ENCODE data around the gene ITIH1. TPM values are rescaled to one million over a fixed set of nuclear protein-coding genes. Genes with fewer than 3 reads are reported as not detected.

ITIH1 gene
- polyA plus RNA-seq, 1 experiment = not detected

- Histone ChIP-seq H3K27me3 (ENCODE audit: control insufficient read depth, insufficient read depth, low read length) (no peaks in the 10 kb centered on the region), H3K4me3 (ENCODE audit: low read depth, low read length) (no peak overlapping the region), H3K36me3 (ENCODE audit: control insufficient read depth, insufficient read depth, low read length) (peaks cover 9% of the 10 kb centered on the region)
- TF ChIP-seq CTCF (IDR thresholded peaks at IDR 0.05; ENCODE audit: insufficient read depth, low read depth, low read length) = no peak
- ChIA-PET POLR2A (no interaction called here), CTCF (no interaction called here)
- DNase-seq (ENCODE audit: low read depth) = no peak
These were observed 37.7 kb upstream of the ITIH1 start for GRCh38 chr3:52739730-52740129.

GRCh38 chr3:52742418-52743041, 34.9 kb upstream of the ITIH1 start:
- H3K36me3 ChIP-seq (ENCODE audit: control insufficient read depth, insufficient read depth, low read length) = peaks cover 8% of the 10 kb centered on the region
- ChIA-PET CTCF (interaction anchor here (0.7 to 2.3 kb wide), 11 partner anchors 10 to 329 kb away, joined by 3 to 7 read pairs (median 4); partner anchors contain the start of gene NEK4), POLR2A (no interaction called here)
- no peak overlapping the region for H3K4me3 ChIP-seq (ENCODE audit: low read depth, low read length)
- H3K27me3 ChIP-seq (ENCODE audit: control insufficient read depth, insufficient read depth, low read length) = no peaks in the 10 kb centered on the region
- peak; percentile 65 for TF ChIP-seq CTCF (IDR thresholded peaks at IDR 0.05; ENCODE audit: insufficient read depth, low read depth, low read length)
- no peak for DNase-seq (ENCODE audit: low read depth)

- CTCF ChIA-PET = interaction anchor here (0.9 to 2.3 kb wide), 5 partner anchors 23 to 371 kb away, joined by 3 to 7 read pairs (median 3); no protein-coding TSS in a partner anchor
- H3K36me3 ChIP-seq (ENCODE audit: control insufficient read depth, insufficient read depth, low read length) = peaks cover 6% of the 10 kb centered on the region
- TF ChIP-seq CTCF (IDR thresholded peaks at IDR 0.05; ENCODE audit: insufficient read depth, low read depth, low read length) = no peak
- no peak for DNase-seq (ENCODE audit: low read depth)
- H3K27me3 ChIP-seq (ENCODE audit: control insufficient read depth, insufficient read depth, low read length) = no peaks in the 10 kb centered on the region
- H3K4me3 ChIP-seq (ENCODE audit: low read depth, low read length) = no peak overlapping the region
- POLR2A ChIA-PET = no interaction called here
These were observed 34.2 kb upstream of the ITIH1 start for GRCh38 chr3:52743152-52743551.

GRCh38 chr3:52743721-52744120, 33.7 kb upstream of the ITIH1 start:
- H3K27me3 ChIP-seq (ENCODE audit: control insufficient read depth, insufficient read depth, low read length) = no peaks in the 10 kb centered on the region
- ChIA-PET POLR2A (no interaction called here), CTCF (interaction anchor here (0.9 to 2.3 kb wide), 5 partner anchors 22 to 370 kb away, joined by 3 to 7 read pairs (median 3); no protein-coding TSS in a partner anchor)
- H3K4me3 ChIP-seq (ENCODE audit: low read depth, low read length) = no peak overlapping the region
- no peak for TF ChIP-seq CTCF (IDR thresholded peaks at IDR 0.05; ENCODE audit: insufficient read depth, low read depth, low read length)
- peaks cover 6% of the 10 kb centered on the region for H3K36me3 ChIP-seq (ENCODE audit: control insufficient read depth, insufficient read depth, low read length)
- DNase-seq (ENCODE audit: low read depth) = no peak

- ChIA-PET CTCF (interaction anchor here (1.4 kb wide), 1 partner anchor 10 kb away, joined by 3 read pairs; no protein-coding TSS in a partner anchor), POLR2A (no interaction called here)
- H3K4me3 ChIP-seq (ENCODE audit: low read depth, low read length) = no peak overlapping the region
- no peak for TF ChIP-seq CTCF (IDR thresholded peaks at IDR 0.05; ENCODE audit: insufficient read depth, low read depth, low read length)
- no peak for DNase-seq (ENCODE audit: low read depth)
- H3K36me3 ChIP-seq (ENCODE audit: control insufficient read depth, insufficient read depth, low read length) = peaks cover 12% of the 10 kb centered on the region
- no peaks in the 10 kb centered on the region for H3K27me3 ChIP-seq (ENCODE audit: control insufficient read depth, insufficient read depth, low read length)
These were observed 25.2 kb upstream of the ITIH1 start for GRCh38 chr3:52752045-52752660.
